Endothelial cell of umbilical vein (primary cell): Measurements from ENCODE around the gene ADGRG4. TPM values are rescaled to one million over a fixed set of nuclear protein-coding genes. Genes with fewer than 3 reads are reported as not detected.

Experiments used
- BruUV-seq: library from RNA; stranded (reverse); fragments of 400-500 nt; replicated peaks from 2 replicates; lab custom pipeline; 2021; lab: Mats Ljungman, UMichigan
- CTCF ChIA-PET: fragments of 300-600, 350-600 bp; sonication (Branson Sonifier 250); formaldehyde crosslinking; loops from one replicate; lab custom pipeline; 2021; ENCODE audit warnings: antibody characterized with exemption, inconsistent platforms; lab: Charles Lee
- POLR2A ChIA-PET: fragments of 300-600, 350-600 bp; sonication (Branson Sonifier 250); formaldehyde crosslinking; loops from one replicate; lab custom pipeline; 2021; ENCODE audit warnings: antibody characterized with exemption, inconsistent platforms; lab: Charles Lee
- DNase-seq: peaks from one replicate; pipeline ENCODE4 v3.0.0-alpha.2; 2011; ENCODE audit warnings: low read depth, low spot score
- FAIRE-seq: peaks from 2 replicates; lab custom pipeline; 2011; peaks lifted over from hg19 to GRCh38; lab: Jason Lieb, UNC
- H2AFZ ChIP-seq: 2 replicates; pipeline ENCODE4 v1.6.0; 2012; ENCODE audit warnings: low read depth, low read length, control low read depth, inconsistent platforms
- H3K27ac ChIP-seq: 2 replicates; pipeline ENCODE4 v1.5.1; 2011; ENCODE audit warnings: low read depth, mild to moderate bottlenecking, control low read depth, low read length, moderate library complexity; ENCODE audit not compliant: insufficient read depth
- H3K27me3 ChIP-seq, 2 experiments: 2 replicates each; pipeline versions ENCODE4 v1.6.0 to v1.6.1; 2011; ENCODE audit warnings: low read length in 2 of 2, mixed read lengths in 1 of 2; ENCODE audit not compliant: control insufficient read depth in 2 of 2, insufficient read depth in 2 of 2
- H3K36me3 ChIP-seq, 2 experiments: 2 replicates in 1 of 2; 3 replicates in 1 of 2; pipeline ENCODE4 v1.5.1; 2011; ENCODE audit warnings: low read length in 2 of 2, mild to moderate bottlenecking in 1 of 2, moderate library complexity in 1 of 2; ENCODE audit not compliant: control insufficient read depth in 2 of 2, insufficient read depth in 2 of 2; ENCODE audit errors: extremely low read depth in 1 of 2
- H3K4me1 ChIP-seq: 3 replicates; pipeline ENCODE4 v1.5.1; 2011; ENCODE audit warnings: mild to moderate bottlenecking, low read length; ENCODE audit not compliant: control insufficient read depth, insufficient read depth; ENCODE audit errors: extremely low read depth
- H3K4me2 ChIP-seq: 2 replicates; pipeline ENCODE4 v1.6.1; 2011; ENCODE audit warnings: low read length, control low read depth, mixed read lengths; ENCODE audit not compliant: insufficient read depth
- H3K4me3 ChIP-seq, 3 experiments: fragments of 200-600 bp in 1 of 3; sonication (generic), shearing (Covaris generic) in 1 of 3; replicated peaks in 1 of 3; 2 replicates each; pipeline ENCODE4 v1.5.1; 2011 to 2016; ENCODE audit warnings: control low read depth in 3 of 3, low read length in 3 of 3, mild to moderate bottlenecking in 2 of 3, inconsistent platforms in 1 of 3, low read depth in 1 of 3, moderate library complexity in 1 of 3; ENCODE audit not compliant: insufficient read depth in 1 of 3
- H3K79me2 ChIP-seq: 2 replicates; pipeline ENCODE4 v1.6.0; 2012; ENCODE audit warnings: low read length, inconsistent platforms; ENCODE audit not compliant: control insufficient read depth, insufficient read depth
- H3K9ac ChIP-seq: replicated peaks from 2 replicates; pipeline ENCODE3; 2011; ENCODE audit warnings: low read length, control low read depth; ENCODE audit not compliant: insufficient read depth; ENCODE audit errors: extremely low read depth
- H3K9me1 ChIP-seq: replicated peaks from 3 replicates; pipeline ENCODE4 v1.6.0; 2011; ENCODE audit warnings: mild to moderate bottlenecking, low read length; ENCODE audit not compliant: control insufficient read depth, insufficient read depth; ENCODE audit errors: extremely low read depth
- H3K9me3 ChIP-seq: replicated peaks from 2 replicates; pipeline ENCODE4 v1.5.1; 2012; ENCODE audit warnings: low read length, inconsistent platforms; ENCODE audit not compliant: control insufficient read depth, insufficient read depth
- H4K20me1 ChIP-seq: replicated peaks from 2 replicates; pipeline ENCODE3; 2011; ENCODE audit warnings: mild to moderate bottlenecking, low read length; ENCODE audit not compliant: control insufficient read depth, insufficient read depth; ENCODE audit errors: extremely low read depth
- CTCF ChIP-seq, 2 donors: IDR thresholded peaks; 1 replicate in 1 of 2; 2 replicates in 1 of 2; pipeline ENCODE4 v1.5.1; 2011; ENCODE audit warnings: low read length in 2 of 2, mild to moderate bottlenecking in 2 of 2, moderate library complexity in 2 of 2, control low read depth in 1 of 2, inconsistent platforms in 1 of 2, low read depth in 1 of 2; ENCODE audit not compliant: insufficient read depth in 1 of 2; ENCODE audit errors: extremely low read depth in 1 of 2
- MYC ChIP-seq: IDR thresholded peaks from one replicate; pipeline ENCODE4 v1.6.1; 2011; ENCODE audit warnings: mild to moderate bottlenecking, low read depth, low read length
- POLR2A ChIP-seq: IDR thresholded peaks from 2 replicates; pipeline ENCODE4 v1.6.1; 2012; ENCODE audit warnings: low read depth, mild to moderate bottlenecking, control low read depth, low read length
- POLR2AphosphoS5 ChIP-seq: IDR thresholded peaks from 2 replicates; pipeline ENCODE4 v1.6.1; 2012; ENCODE audit warnings: low read depth, mild to moderate bottlenecking, control low read depth, low read length, moderate library complexity; ENCODE audit not compliant: insufficient read depth
- dilution Hi-C: fragments of 300-500 bp; cut with MboI; formaldehyde crosslinking; loops from one replicate; pipeline ENCODE4 v1.15.0; 2019; ENCODE audit warnings: low sequenced_read_pairs; ENCODE audit not compliant: extremely low pct_ligation_motif_present
- intact Hi-C: fragments of 100-400 bp; cut with micrococcal nuclease; formaldehyde crosslinking; loops from one replicate; pipeline ENCODE4 v1.10.0; 2022
- polyA plus RNA-seq, 4 experiments: library from polyadenylated mRNA; depleted of rRNA in 3 of 4; stranded (reverse) in 3 of 4; unstranded in 1 of 4; fragments of >200 nt; gene quantifications; 2 replicates each; pipeline versions ENCODE4 v1.2.1 to v1.2.3, GENCODE V29; 2011 to 2012; ENCODE audit warnings: missing spikeins in 1 of 4
- total RNA-seq: library from RNA; stranded (reverse); gene quantifications from 2 replicates; pipeline ENCODE4 v1.2.3, GENCODE V29; 2021

ADGRG4 gene
- total and polyA plus RNA-seq, 2 donors (not counting 3 experiments of a cell fraction or from before 2014, with no cell fraction given) = 0.04 to 0.08 TPM

GRCh38 chrX:136268051-136269048 lies 32.4 kb upstream of the ADGRG4 start:
- Histone ChIP-seq H3K4me1 (peaks cover 21% of the 10 kb centered on the region), H3K9me3 (no peaks in the 10 kb centered on the region), H3K4me2 (no peak overlapping the region), H3K4me3 (no peak overlapping the region), H3K9ac (no peak overlapping the region), H3K36me3 (no peaks in the 10 kb centered on the region), H4K20me1 (no peaks in the 10 kb centered on the region), H3K27ac (no peak overlapping the region), H3K9me1 (no peaks in the 10 kb centered on the region), H3K27me3 (no peaks in the 10 kb centered on the region), H2AFZ (no peak overlapping the region), H3K79me2 (no peaks in the 10 kb centered on the region)
- ChIA-PET POLR2A (no interaction called here), CTCF (interaction anchor here (0.5 to 3.1 kb wide), 21 partner anchors 13 to 246 kb away, joined by 3 to 28 read pairs (median 5); partner anchors contain the start of gene MAP7D3)
- dilution Hi-C loops = no loop called here
- intact Hi-C loops = loop anchor here (1.0 to 10.0 kb wide), 6 partner anchors 17 to 744 kb away; partner anchors contain the start of genes FHL1, INTS6L and MAP7D3
- peak; percentile 52 for DNase-seq
- peak; percentile 83 for FAIRE-seq
- TF ChIP-seq MYC (no peak), CTCF (IDR thresholded peaks at IDR 0.05; ENCODE audit: extremely low read depth in 1 of 2, insufficient read depth in 1 of 2, low read depth in 1 of 2, low read length in 2 of 2) (peak; percentile 54 to 58), POLR2AphosphoS5 (no peak), POLR2A (no peak)
- no TSS peak for BruUV-seq
